Measurements from ENCODE around the gene MYL11. TPM values are rescaled to one million over a fixed set of nuclear protein-coding genes. Genes with fewer than 3 reads are reported as not detected.

Gene MYL11
- total RNA-seq, 1 donor from 2014 or later = not detected

DNA sequence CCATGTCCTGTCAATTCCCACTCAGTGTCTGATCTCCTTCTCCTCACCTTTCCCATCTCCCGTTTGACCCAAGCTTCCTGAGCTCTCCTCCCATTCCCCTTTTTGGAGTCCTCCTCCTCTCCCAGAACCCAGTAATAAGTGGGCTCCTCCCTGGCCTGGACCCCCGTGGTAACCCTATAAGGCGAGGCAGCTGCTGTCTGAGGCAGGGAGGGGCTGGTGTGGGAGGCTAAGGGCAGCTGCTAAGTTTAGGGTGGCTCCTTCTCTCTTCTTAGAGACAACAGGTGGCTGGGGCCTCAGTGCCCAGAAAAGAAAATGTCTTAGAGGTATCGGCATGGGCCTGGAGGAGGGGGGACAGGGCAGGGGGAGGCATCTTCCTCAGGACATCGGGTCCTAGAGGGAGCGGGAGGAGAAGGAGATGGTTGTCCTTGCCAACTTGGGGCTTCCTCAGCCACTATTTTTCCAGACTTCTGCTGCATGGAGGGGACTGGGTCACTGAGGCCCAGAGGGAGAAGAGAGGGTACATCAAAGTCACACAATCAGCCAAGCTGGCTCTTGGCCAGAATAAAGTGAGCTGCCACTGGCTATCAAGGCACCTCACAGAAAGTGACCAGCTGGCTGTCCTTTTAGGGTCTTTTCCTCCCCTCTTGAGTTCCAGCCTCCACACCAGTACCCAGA, 2.4 kb upstream of the MYL11 start:
- no peak overlapping the region for H3K4me2 ChIP-seq (ENCODE audit: low read length)
- no peaks in the 10 kb centered on the region for H3K9me3 ChIP-seq (ENCODE audit: insufficient read depth, low read depth, low read length)
- H3K4me3 ChIP-seq (ENCODE audit: insufficient read depth, low read depth, low read length) = no peak overlapping the region
- no peak for TF ChIP-seq EZH2 (IDR thresholded peaks at IDR 0.05; ENCODE audit: insufficient read depth, low read length)
- no peak for TF ChIP-seq CTCF (IDR thresholded peaks at IDR 0.05; ENCODE audit: insufficient read depth, low read depth, low read length)
- peaks cover 28% of the 10 kb centered on the region for H3K79me2 ChIP-seq (ENCODE audit: insufficient read depth, low read length)
- Mint-ChIP-seq H3K27ac (ENCODE audit: unreplicated experiment) (peak overlapping the region; percentile 94), H3K9me3 (ENCODE audit: unreplicated experiment) (no peaks in the 10 kb centered on the region), H3K4me3 (ENCODE audit: unreplicated experiment) (peak overlapping the region; percentile 89), H3K36me3 (ENCODE audit: low read depth, unreplicated experiment) (peaks cover 2% of the 10 kb centered on the region), H3K4me1 (ENCODE audit: low read depth, unreplicated experiment) (peaks cover 23% of the 10 kb centered on the region), H3K27me3 (ENCODE audit: low read depth, unreplicated experiment) (no peaks in the 10 kb centered on the region)
- peaks cover 3% of the 10 kb centered on the region for H3K36me3 ChIP-seq (ENCODE audit: insufficient read depth, low read length)
- no peak overlapping the region for H2AFZ ChIP-seq (ENCODE audit: low read depth, low read length)
- FAIRE-seq = no peak
- H3K27me3 ChIP-seq (ENCODE audit: insufficient read depth, low read length) = no peaks in the 10 kb centered on the region
- peaks cover 22% of the 10 kb centered on the region for H3K4me1 ChIP-seq (ENCODE audit: insufficient read depth, low read length)
- no peak overlapping the region for H3K27ac ChIP-seq (ENCODE audit: low read depth, low read length)
- H4K20me1 ChIP-seq (ENCODE audit: insufficient read depth, low read length) = peaks cover 24% of the 10 kb centered on the region
- H3K9ac ChIP-seq (ENCODE audit: low read length) = no peak overlapping the region
- DNase-seq (ENCODE audit: low read depth) = no peak

- Histone ChIP-seq H3K4me3 (ENCODE audit: insufficient read depth, low read depth, low read length) (no peak overlapping the region), H3K4me2 (ENCODE audit: low read length) (no peak overlapping the region), H2AFZ (ENCODE audit: low read depth, low read length) (no peak overlapping the region), H4K20me1 (ENCODE audit: insufficient read depth, low read length) (peaks cover 19% of the 10 kb centered on the region), H3K4me1 (ENCODE audit: insufficient read depth, low read length) (peaks cover 22% of the 10 kb centered on the region), H3K27me3 (ENCODE audit: insufficient read depth, low read length) (no peaks in the 10 kb centered on the region), H3K36me3 (ENCODE audit: insufficient read depth, low read length) (no peaks in the 10 kb centered on the region), H3K9me3 (ENCODE audit: insufficient read depth, low read depth, low read length) (no peaks in the 10 kb centered on the region), H3K9ac (ENCODE audit: low read length) (no peak overlapping the region), H3K27ac (ENCODE audit: low read depth, low read length) (no peak overlapping the region), H3K79me2 (ENCODE audit: insufficient read depth, low read length) (peaks cover 23% of the 10 kb centered on the region)
- H3K4me1 Mint-ChIP-seq (ENCODE audit: low read depth, unreplicated experiment) = peaks cover 21% of the 10 kb centered on the region
- H3K27ac Mint-ChIP-seq (ENCODE audit: unreplicated experiment) = peak overlapping the region; percentile 9
- H3K9me3 Mint-ChIP-seq (ENCODE audit: unreplicated experiment) = no peaks in the 10 kb centered on the region
- no peaks in the 10 kb centered on the region for H3K27me3 Mint-ChIP-seq (ENCODE audit: low read depth, unreplicated experiment)
- TF ChIP-seq EZH2 (IDR thresholded peaks at IDR 0.05; ENCODE audit: insufficient read depth, low read length) (no peak), CTCF (IDR thresholded peaks at IDR 0.05; ENCODE audit: insufficient read depth, low read depth, low read length) (no peak)
- DNase-seq (ENCODE audit: low read depth) (no peak), FAIRE-seq (no peak)
- peaks cover 1% of the 10 kb centered on the region for H3K36me3 Mint-ChIP-seq (ENCODE audit: low read depth, unreplicated experiment)
- H3K4me3 Mint-ChIP-seq (ENCODE audit: unreplicated experiment) = peak overlapping the region; percentile 55
Observed at GRCh38 chr16:30372725-30373124, 1.9 kb upstream of the MYL11 start.

DNA sequence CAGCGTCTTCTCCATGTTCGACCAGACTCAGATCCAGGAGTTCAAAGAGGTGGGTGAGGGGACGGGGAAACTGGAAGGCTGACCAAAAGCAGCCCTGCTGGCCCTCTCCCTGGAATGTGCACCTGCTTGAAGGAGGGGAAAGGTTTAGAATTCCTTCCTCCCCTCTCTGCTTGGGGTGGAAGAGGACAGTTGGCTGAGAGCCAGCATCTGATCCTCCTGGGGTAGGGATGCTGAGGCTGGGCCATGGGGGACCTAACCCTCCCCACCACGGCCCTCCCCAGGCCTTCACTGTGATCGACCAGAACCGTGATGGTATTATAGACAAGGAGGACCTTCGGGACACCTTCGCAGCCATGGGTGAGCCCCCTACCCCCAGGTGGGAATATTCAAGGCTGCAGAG, 1.3 kb downstream of the MYL11 start:
- H3K36me3 Mint-ChIP-seq (ENCODE audit: low read depth, unreplicated experiment) = peaks cover 2% of the 10 kb centered on the region
- DNase-seq (ENCODE audit: low read depth) = no peak

More for the DNA sequence above, 1.3 kb downstream of the MYL11 start:
- peaks cover 6% of the 10 kb centered on the region for H3K79me2 ChIP-seq (ENCODE audit: insufficient read depth, low read length)
- Mint-ChIP-seq H3K9me3 (ENCODE audit: unreplicated experiment) (no peaks in the 10 kb centered on the region), H3K4me1 (ENCODE audit: low read depth, unreplicated experiment) (peaks cover 13% of the 10 kb centered on the region), H3K27ac (ENCODE audit: unreplicated experiment) (no peak overlapping the region), H3K4me3 (ENCODE audit: unreplicated experiment) (no peak overlapping the region), H3K27me3 (ENCODE audit: low read depth, unreplicated experiment) (no peaks in the 10 kb centered on the region)
- no peak overlapping the region for H3K4me2 ChIP-seq (ENCODE audit: low read length)
- H3K27me3 ChIP-seq (ENCODE audit: insufficient read depth, low read length) = no peaks in the 10 kb centered on the region
- no peak for TF ChIP-seq CTCF (IDR thresholded peaks at IDR 0.05; ENCODE audit: insufficient read depth, low read depth, low read length)
- no peak for TF ChIP-seq EZH2 (IDR thresholded peaks at IDR 0.05; ENCODE audit: insufficient read depth, low read length)
- H3K4me3 ChIP-seq (ENCODE audit: insufficient read depth, low read depth, low read length) = no peak overlapping the region
- H2AFZ ChIP-seq (ENCODE audit: low read depth, low read length) = no peak overlapping the region
- peaks cover 6% of the 10 kb centered on the region for H4K20me1 ChIP-seq (ENCODE audit: insufficient read depth, low read length)
- H3K4me1 ChIP-seq (ENCODE audit: insufficient read depth, low read length) = peaks cover 20% of the 10 kb centered on the region
- no peak overlapping the region for H3K27ac ChIP-seq (ENCODE audit: low read depth, low read length)
- no peak for FAIRE-seq
- H3K36me3 ChIP-seq (ENCODE audit: insufficient read depth, low read length) = no peaks in the 10 kb centered on the region
- H3K9me3 ChIP-seq (ENCODE audit: insufficient read depth, low read depth, low read length) = no peaks in the 10 kb centered on the region
- H3K9ac ChIP-seq (ENCODE audit: low read length) = no peak overlapping the region
